ENCODE measurements around the gene VSIG10.
"Not testable (repeated sequence)": the region's sequence is repeated elsewhere in the genome, so short reads cannot be mapped to it uniquely, and the experiment has no call there.

The VSIG10 gene

GRCh38 chr12:118022097-118022727 lies 81.6 kb downstream of the VSIG10 start:
- H3K9ac ChIP-seq (ENCODE audit: low read length); H3K4me1 ChIP-seq (ENCODE audit: insufficient read depth, low read length); H3K4me3 ChIP-seq (ENCODE audit: low read depth in 1 of 2, low read length in 2 of 2); H3K27ac ChIP-seq (ENCODE audit: low read depth, low read length); H3K27me3 ChIP-seq (ENCODE audit: control insufficient read depth in 1 of 2, insufficient read depth in 2 of 2, low read length in 2 of 2); H3K9me3 ChIP-seq (ENCODE audit: low read length): not testable (repeated sequence)
- peaks cover 59% of the 10 kb centered on the region for H3K36me3 ChIP-seq (ENCODE audit: insufficient read depth, low read length)

- H3K9ac ChIP-seq (ENCODE audit: low read length), result no peak overlapping the region
- H3K36me3 ChIP-seq (ENCODE audit: insufficient read depth, low read length), result peaks cover 38% of the 10 kb centered on the region
- peaks cover 8% of the 10 kb centered on the region for H3K4me1 ChIP-seq (ENCODE audit: insufficient read depth, low read length)
- no peaks in the 10 kb centered on the region for H3K9me3 ChIP-seq (ENCODE audit: low read length)
- no peak overlapping the region for H3K4me3 ChIP-seq (ENCODE audit: low read depth in 1 of 2, low read length in 2 of 2)
- H3K27me3 ChIP-seq (ENCODE audit: control insufficient read depth in 1 of 2, insufficient read depth in 2 of 2, low read length in 2 of 2), result no peaks in the 10 kb centered on the region
- no peak overlapping the region for H3K27ac ChIP-seq (ENCODE audit: low read depth, low read length)
These were observed 83.8 kb downstream of the VSIG10 start for GRCh38 chr12:118020036-118020435.

GRCh38 chr12:118017926-118018325 lies 85.9 kb downstream of the VSIG10 start:
- H3K4me1 ChIP-seq (ENCODE audit: insufficient read depth, low read length), result peaks cover 8% of the 10 kb centered on the region
- no peaks in the 10 kb centered on the region for H3K9me3 ChIP-seq (ENCODE audit: low read length)
- H3K9ac ChIP-seq (ENCODE audit: low read length), result no peak overlapping the region
- no peaks in the 10 kb centered on the region for H3K27me3 ChIP-seq (ENCODE audit: control insufficient read depth in 1 of 2, insufficient read depth in 2 of 2, low read length in 2 of 2)
- H3K36me3 ChIP-seq (ENCODE audit: insufficient read depth, low read length), result peaks cover 30% of the 10 kb centered on the region
- no peak overlapping the region for H3K27ac ChIP-seq (ENCODE audit: low read depth, low read length)
- no peak overlapping the region for H3K4me3 ChIP-seq (ENCODE audit: low read depth in 1 of 2, low read length in 2 of 2)

- H3K27ac ChIP-seq (ENCODE audit: low read depth, low read length), result peak within 1 kb of the TSS; percentile 59
- H3K36me3 ChIP-seq (ENCODE audit: insufficient read depth, low read length), result peaks cover 22% of the 10 kb centered on the region
- peaks cover 8% of the 10 kb centered on the region for H3K4me1 ChIP-seq (ENCODE audit: insufficient read depth, low read length)
- H3K27me3 ChIP-seq (ENCODE audit: control insufficient read depth in 1 of 2, insufficient read depth in 2 of 2, low read length in 2 of 2), result no peaks in the 10 kb centered on the region
- no peaks in the 10 kb centered on the region for H3K9me3 ChIP-seq (ENCODE audit: low read length)
- H3K4me3 ChIP-seq (ENCODE audit: low read depth in 1 of 2, low read length in 2 of 2), result peak within 1 kb of the TSS; percentile 69 to 86
- peak within 1 kb of the TSS; percentile 58 for H3K9ac ChIP-seq (ENCODE audit: low read length)
These were observed 87.2 kb downstream of the VSIG10 start, which contains the start of gene RFC5 for GRCh38 chr12:118016424-118017264. TSS of gene RFC5 (plus strand) at chr12:118016703. CDS start at chr12:118016828, 125 bp downstream.

DNA sequence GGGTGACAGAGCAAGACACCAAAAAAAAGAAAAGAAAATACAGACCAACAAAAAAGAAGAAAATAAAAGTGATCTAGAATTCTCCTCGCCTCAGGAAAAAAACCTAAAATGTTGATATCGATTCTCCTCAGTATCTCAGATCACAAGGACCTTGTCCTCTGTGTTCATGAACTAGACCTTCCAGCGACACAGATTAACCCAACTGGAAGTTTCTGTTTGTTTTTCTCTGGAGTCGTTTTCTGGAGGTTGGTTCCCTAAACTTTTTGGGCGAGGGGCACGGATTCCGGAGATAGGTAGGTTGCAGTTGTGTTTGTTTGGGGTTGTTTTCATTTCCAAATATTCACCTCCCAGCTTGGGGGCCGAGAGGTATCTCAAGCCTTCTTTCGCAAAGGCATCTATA lies 87.9 kb downstream of the VSIG10 start:
- Histone ChIP-seq H3K9ac (ENCODE audit: low read length) (no peak overlapping the region), H3K4me3 (ENCODE audit: low read depth in 1 of 2, low read length in 2 of 2) (peak overlapping the region; percentile 69 to 86), H3K27me3 (ENCODE audit: control insufficient read depth in 1 of 2, insufficient read depth in 2 of 2, low read length in 2 of 2) (no peaks in the 10 kb centered on the region), H3K27ac (ENCODE audit: low read depth, low read length) (no peak overlapping the region), H3K4me1 (ENCODE audit: insufficient read depth, low read length) (peaks cover 8% of the 10 kb centered on the region), H3K36me3 (ENCODE audit: insufficient read depth, low read length) (peaks cover 17% of the 10 kb centered on the region), H3K9me3 (ENCODE audit: low read length) (no peaks in the 10 kb centered on the region)

DNA sequence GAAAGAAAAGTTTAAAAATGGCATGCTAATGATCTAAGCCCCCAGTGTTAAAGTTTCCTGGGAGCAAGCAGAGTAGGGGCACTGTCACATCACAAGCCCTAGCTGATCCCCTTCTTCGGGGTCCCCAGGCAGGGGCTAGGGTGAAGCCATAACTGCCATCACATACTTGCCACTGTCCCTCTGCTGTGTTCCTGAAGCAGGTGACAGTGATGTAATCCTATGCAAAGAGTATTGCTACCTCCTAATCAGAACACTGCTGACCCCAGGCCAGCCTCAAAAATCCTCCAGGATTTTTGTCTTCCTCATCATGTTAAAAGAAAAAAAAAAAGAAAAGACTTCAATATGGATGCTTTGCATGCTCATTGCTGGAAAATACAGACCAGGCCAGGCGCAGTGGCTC lies 88.5 kb downstream of the VSIG10 start:
- H3K4me3 ChIP-seq (ENCODE audit: low read depth in 1 of 2, low read length in 2 of 2), result no peak overlapping the region
- H3K4me1 ChIP-seq (ENCODE audit: insufficient read depth, low read length), result peaks cover 8% of the 10 kb centered on the region
- no peak overlapping the region for H3K27ac ChIP-seq (ENCODE audit: low read depth, low read length)
- H3K27me3 ChIP-seq (ENCODE audit: control insufficient read depth in 1 of 2, insufficient read depth in 2 of 2, low read length in 2 of 2), result no peaks in the 10 kb centered on the region
- H3K36me3 ChIP-seq (ENCODE audit: insufficient read depth, low read length), result peaks cover 14% of the 10 kb centered on the region
- no peak overlapping the region for H3K9ac ChIP-seq (ENCODE audit: low read length)
- H3K9me3 ChIP-seq (ENCODE audit: low read length), result no peaks in the 10 kb centered on the region

Data from muscle layer of colon (tissue), 2 donors.